Vagina (tissue), 2 donors: ENCODE results near the gene SYNRG. TPM values are rescaled to one million over a fixed set of nuclear protein-coding genes. Genes with fewer than 3 reads are reported as not detected.

Experiments
- DNase-seq, 2 donors: peaks; one replicate each; pipeline ENCODE4 v3.0.0-alpha.2; 2017; ENCODE audit errors: extremely low spot score in 2 of 2
- H3K27ac ChIP-seq: fragments of 200-600 bp; sonication (generic); one replicate; pipeline ENCODE4 v1.5.1; 2019
- H3K27me3 ChIP-seq: fragments of 200-600 bp; sonication (generic); one replicate; pipeline ENCODE4 v1.5.1; 2019
- H3K36me3 ChIP-seq, 2 donors: fragments of 200-600 bp; sonication (generic); one replicate each; pipeline ENCODE4 v1.5.1; 2017 to 2019
- H3K4me1 ChIP-seq: fragments of 200-600 bp; sonication (generic); one replicate; pipeline ENCODE4 v1.5.1; 2019
- H3K4me3 ChIP-seq, 2 donors: fragments of 200-600 bp; sonication (generic); 1 replicate in 1 of 2; 2 replicates in 1 of 2; pipeline ENCODE4 v1.5.1; 2016 to 2019
- H3K9me3 ChIP-seq: fragments of 200-600 bp; sonication (generic); one replicate; pipeline ENCODE4 v1.5.1; 2019
- CTCF ChIP-seq, 3 experiments: fragments of 450-650 bp in 2 of 3; fragments of 200-600 bp in 1 of 3; sonication (generic) in 1 of 3; IDR thresholded peaks; one replicate each; pipeline ENCODE4 v1.5.1; 2017 to 2019; ENCODE audit warnings: antibody characterized with exemption in 3 of 3, mild to moderate bottlenecking in 2 of 3, moderate library complexity in 2 of 3
- POLR2A ChIP-seq, 2 donors: fragments of 450-650 bp; IDR thresholded peaks; one replicate each; pipeline ENCODE4 v1.6.1; 2017; ENCODE audit warnings: antibody characterized with exemption in 2 of 2, mild to moderate bottlenecking in 2 of 2, moderate library complexity in 2 of 2
- POLR2AphosphoS5 ChIP-seq, 2 donors: sonication (generic); formaldehyde crosslinking; IDR thresholded peaks; one replicate each; pipeline ENCODE4 v1.9.0; 2017; ENCODE audit warnings: antibody characterized with exemption in 2 of 2, mild to moderate bottlenecking in 2 of 2, low read depth in 1 of 2; ENCODE audit not compliant: insufficient read depth in 1 of 2
- intact Hi-C: fragments of 100-400 bp; cut with DNase I; formaldehyde crosslinking; loops from one replicate; pipeline ENCODE4 v1.15.1; 2023
- total RNA-seq: library from RNA; depleted of rRNA; stranded (reverse); fragments of >200 nt; gene quantifications from one replicate; pipeline ENCODE4 v1.2.3, GENCODE V29; 2016

SYNRG gene
- total RNA-seq, 1 donor from 2014 or later, result 42.2 TPM

- Histone ChIP-seq H3K27me3 (no peaks in the 10 kb centered on the region), H3K4me1 (peaks cover 6% of the 10 kb centered on the region), H3K4me3 (no peak overlapping the region), H3K36me3 (no peaks in the 10 kb centered on the region), H3K9me3 (no peaks in the 10 kb centered on the region), H3K27ac (no peak overlapping the region)
- no peak for DNase-seq
- intact Hi-C loops, result no loop called here
- TF ChIP-seq POLR2A (IDR thresholded peaks at IDR 0.05) (no peak), CTCF (IDR thresholded peaks at IDR 0.05) (no peak), POLR2AphosphoS5 (IDR thresholded peaks at IDR 0.05; ENCODE audit: insufficient read depth in 1 of 2, low read depth in 1 of 2) (no peak)
These were observed 108.8 kb downstream of the SYNRG start for GRCh38 chr17:37500378-37500777.

GRCh38 chr17:37494971-37495370 lies 114.2 kb downstream of the SYNRG start:
- Histone ChIP-seq H3K9me3 (no peaks in the 10 kb centered on the region), H3K27ac (no peak overlapping the region), H3K4me1 (peaks cover 30% of the 10 kb centered on the region), H3K4me3 (no peak overlapping the region), H3K27me3 (no peaks in the 10 kb centered on the region), H3K36me3 (no peaks in the 10 kb centered on the region)
- DNase-seq, result no peak
- intact Hi-C loops, result no loop called here
- TF ChIP-seq CTCF (IDR thresholded peaks at IDR 0.05) (no peak), POLR2A (IDR thresholded peaks at IDR 0.05) (no peak), POLR2AphosphoS5 (IDR thresholded peaks at IDR 0.05; ENCODE audit: insufficient read depth in 1 of 2, low read depth in 1 of 2) (no peak)

GRCh38 chr17:37494401-37494831 lies 114.8 kb downstream of the SYNRG start:
- intact Hi-C loops, result no loop called here
- Histone ChIP-seq H3K9me3 (no peaks in the 10 kb centered on the region), H3K27me3 (no peaks in the 10 kb centered on the region), H3K4me1 (peaks cover 30% of the 10 kb centered on the region), H3K4me3 (no peak overlapping the region), H3K27ac (no peak overlapping the region), H3K36me3 (no peaks in the 10 kb centered on the region)
- TF ChIP-seq POLR2A (IDR thresholded peaks at IDR 0.05) (no peak), POLR2AphosphoS5 (IDR thresholded peaks at IDR 0.05; ENCODE audit: insufficient read depth in 1 of 2, low read depth in 1 of 2) (no peak), CTCF (IDR thresholded peaks at IDR 0.05) (no peak)
- no peak for DNase-seq

GRCh38 chr17:37493249-37494027 lies 115.8 kb downstream of the SYNRG start:
- TF ChIP-seq POLR2A (IDR thresholded peaks at IDR 0.05) (no peak), CTCF (IDR thresholded peaks at IDR 0.05) (no peak), POLR2AphosphoS5 (IDR thresholded peaks at IDR 0.05; ENCODE audit: insufficient read depth in 1 of 2, low read depth in 1 of 2) (no peak)
- intact Hi-C loops, result no loop called here
- Histone ChIP-seq H3K9me3 (no peaks in the 10 kb centered on the region), H3K36me3 (no peaks in the 10 kb centered on the region), H3K4me3 (no peak overlapping the region), H3K4me1 (peaks cover 34% of the 10 kb centered on the region), H3K27me3 (no peaks in the 10 kb centered on the region), H3K27ac (no peak overlapping the region)
- no peak for DNase-seq

GRCh38 chr17:37492167-37492566 lies 117.1 kb downstream of the SYNRG start:
- H3K27me3 ChIP-seq, result no peaks in the 10 kb centered on the region
- H3K36me3 ChIP-seq, result no peaks in the 10 kb centered on the region
- intact Hi-C loops, result no loop called here
- no peak for TF ChIP-seq CTCF (IDR thresholded peaks at IDR 0.05)
- TF ChIP-seq POLR2A (IDR thresholded peaks at IDR 0.05), result no peak
- no peak for TF ChIP-seq POLR2AphosphoS5 (IDR thresholded peaks at IDR 0.05; ENCODE audit: insufficient read depth in 1 of 2, low read depth in 1 of 2)
- H3K9me3 ChIP-seq, result no peaks in the 10 kb centered on the region
- H3K27ac ChIP-seq, result peak overlapping the region; percentile 93
- DNase-seq, result no peak
- peaks cover 45% of the 10 kb centered on the region for H3K4me1 ChIP-seq
- H3K4me3 ChIP-seq, result no peak overlapping the region
